Lower lobe of right lung (tissue), 2 donors: Measurements from ENCODE around the gene ANKRD37. TPM values are rescaled to one million over a fixed set of nuclear protein-coding genes. Genes with fewer than 3 reads are reported as not detected.

ENCODE experiments used
- ATAC-seq, 2 donors: fragments of 200-7000 bp; cut with Tn5 transposase; one replicate each; pipeline ENCODE4 v1.9.1; 2020 to 2022; ENCODE audit warnings: mild to moderate bottlenecking in 2 of 2, moderate library complexity in 2 of 2
- DNase-seq: peaks from one replicate; pipeline ENCODE4 v3.0.0-alpha.2; 2020
- H3K27ac ChIP-seq: fragments of 200-600 bp; one replicate; pipeline ENCODE4 v1.8.0; 2022
- H3K27me3 ChIP-seq: fragments of 200-600 bp; one replicate; pipeline ENCODE4 v1.8.0; 2022; ENCODE audit warnings: low read depth
- H3K36me3 ChIP-seq: fragments of 200-600 bp; one replicate; pipeline ENCODE4 v1.8.0; 2022; ENCODE audit warnings: mild to moderate bottlenecking
- H3K4me1 ChIP-seq: fragments of 200-600 bp; one replicate; pipeline ENCODE4 v1.8.0; 2022
- H3K4me3 ChIP-seq: fragments of 200-600 bp; one replicate; pipeline ENCODE4 v1.8.0; 2022; ENCODE audit warnings: mild to moderate bottlenecking
- H3K9me3 ChIP-seq: fragments of 200-600 bp; one replicate; pipeline ENCODE4 v1.8.0; 2022
- intact Hi-C: fragments of 100-400 bp; cut with DNase I; formaldehyde crosslinking; loops from one replicate; pipeline ENCODE4 v1.11.0; 2022
- total RNA-seq: library from RNA; stranded (reverse); fragmentation: NEBNext Ultra II Directional; extraction: Animal tissue kit (Norgen Biotek cat#: 25700); gene quantifications from one replicate; pipeline ENCODE4 v1.2.1, GENCODE V29; 2021
- TF ChIP-seq, protein P1 (sequence below): fragments of 200-600 bp; IDR thresholded peaks from one replicate; pipeline ENCODE4 v1.8.0; 2022; ENCODE audit warnings: antibody characterized with exemption, mild to moderate bottlenecking
- donor health status: DM: no; HTN: yes; CAD: no; lungs with severe emphysema.

ANKRD37 gene
- total RNA-seq, 1 donor from 2014 or later: 15.7 TPM

DNA sequence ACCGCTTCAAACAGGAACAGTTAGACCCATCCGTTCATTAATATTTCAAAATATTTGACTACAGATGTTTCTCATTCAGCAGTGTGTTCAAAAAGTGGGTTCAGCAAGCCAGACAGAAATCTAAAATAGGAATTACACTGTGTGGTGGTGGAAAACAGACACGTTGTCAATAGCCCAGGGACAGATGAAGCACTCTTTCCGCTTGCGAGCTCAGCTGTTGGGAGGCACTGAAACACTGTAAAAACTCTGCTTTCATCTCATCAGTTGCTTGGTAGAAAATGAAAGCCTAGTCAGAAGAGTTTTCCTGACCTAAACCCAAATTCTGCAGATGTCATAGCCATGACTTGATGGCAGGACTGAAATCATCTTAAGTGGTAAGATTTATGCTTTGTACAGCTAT, 39.4 kb upstream of the ANKRD37 start:
- intact Hi-C loops: no loop called here
- ATAC-seq: no peak
- DNase-seq: no peak
- Histone ChIP-seq H3K36me3 (peaks cover 66% of the 10 kb centered on the region), H3K27ac (no peak overlapping the region), H3K27me3 (no peaks in the 10 kb centered on the region), H3K9me3 (no peaks in the 10 kb centered on the region), H3K4me1 (no peaks in the 10 kb centered on the region), H3K4me3 (no peak overlapping the region)
- TF ChIP-seq, protein P1, sequence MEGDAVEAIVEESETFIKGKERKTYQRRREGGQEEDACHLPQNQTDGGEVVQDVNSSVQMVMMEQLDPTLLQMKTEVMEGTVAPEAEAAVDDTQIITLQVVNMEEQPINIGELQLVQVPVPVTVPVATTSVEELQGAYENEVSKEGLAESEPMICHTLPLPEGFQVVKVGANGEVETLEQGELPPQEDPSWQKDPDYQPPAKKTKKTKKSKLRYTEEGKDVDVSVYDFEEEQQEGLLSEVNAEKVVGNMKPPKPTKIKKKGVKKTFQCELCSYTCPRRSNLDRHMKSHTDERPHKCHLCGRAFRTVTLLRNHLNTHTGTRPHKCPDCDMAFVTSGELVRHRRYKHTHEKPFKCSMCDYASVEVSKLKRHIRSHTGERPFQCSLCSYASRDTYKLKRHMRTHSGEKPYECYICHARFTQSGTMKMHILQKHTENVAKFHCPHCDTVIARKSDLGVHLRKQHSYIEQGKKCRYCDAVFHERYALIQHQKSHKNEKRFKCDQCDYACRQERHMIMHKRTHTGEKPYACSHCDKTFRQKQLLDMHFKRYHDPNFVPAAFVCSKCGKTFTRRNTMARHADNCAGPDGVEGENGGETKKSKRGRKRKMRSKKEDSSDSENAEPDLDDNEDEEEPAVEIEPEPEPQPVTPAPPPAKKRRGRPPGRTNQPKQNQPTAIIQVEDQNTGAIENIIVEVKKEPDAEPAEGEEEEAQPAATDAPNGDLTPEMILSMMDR: no peak

DNA sequence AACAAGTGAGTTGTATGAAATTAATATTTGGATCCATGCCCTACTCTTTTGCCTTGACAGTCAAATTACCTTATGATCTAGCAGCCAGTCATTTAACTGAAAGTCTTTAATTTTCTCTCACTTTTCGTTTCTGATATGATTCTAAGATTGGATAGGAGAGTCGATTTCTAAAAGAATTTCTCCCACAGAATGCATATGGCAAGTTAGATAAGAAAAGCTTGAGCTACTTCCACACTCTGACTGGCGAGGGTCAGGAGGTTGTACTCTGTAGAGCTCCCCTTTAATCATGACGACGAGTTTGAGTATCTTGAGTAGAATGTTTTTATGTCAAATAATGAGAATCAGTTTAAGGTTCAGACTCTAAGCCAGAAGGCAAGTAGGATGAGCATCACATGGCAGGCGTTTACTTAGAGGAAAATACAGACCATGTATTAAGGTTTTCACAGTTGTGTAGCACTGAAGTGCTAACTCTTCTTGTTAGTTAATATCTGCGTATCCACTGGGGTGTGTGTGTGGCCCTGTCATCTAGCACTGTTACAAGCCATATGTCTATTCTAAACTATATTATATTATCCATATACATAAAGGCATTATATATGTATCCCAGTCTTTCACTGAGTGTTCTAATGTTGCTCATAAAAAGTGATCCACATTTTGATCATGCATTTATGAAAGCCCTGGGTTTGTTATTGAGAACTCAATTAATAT, 38.8 kb upstream of the ANKRD37 start:
- no peak for DNase-seq
- H3K27ac ChIP-seq: no peak overlapping the region
- TF ChIP-seq, protein P1: no peak
- intact Hi-C loops: no loop called here
- no peaks in the 10 kb centered on the region for H3K9me3 ChIP-seq
- ATAC-seq: no peak
- H3K27me3 ChIP-seq: no peaks in the 10 kb centered on the region
- H3K4me1 ChIP-seq: no peaks in the 10 kb centered on the region
- H3K4me3 ChIP-seq: no peak overlapping the region
- H3K36me3 ChIP-seq: peaks cover 64% of the 10 kb centered on the region

DNA sequence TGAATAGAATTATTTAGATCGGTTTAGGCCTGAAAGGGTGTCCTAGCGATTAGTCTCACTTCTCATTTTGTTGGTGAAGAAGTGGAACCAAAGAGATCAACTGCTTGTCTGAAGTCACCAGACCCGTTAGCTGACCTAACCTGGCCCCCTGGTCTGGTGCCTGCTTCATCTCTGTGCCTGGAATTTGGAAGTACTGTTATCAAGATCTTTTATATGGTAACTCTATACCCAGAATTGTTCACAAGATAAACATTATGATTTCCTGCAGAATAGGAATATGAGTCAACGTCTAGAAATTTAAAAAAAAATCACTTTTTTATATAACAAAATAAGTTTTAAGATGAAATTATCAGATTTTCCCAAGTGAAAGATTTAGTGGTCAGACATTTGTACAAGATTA, 38.1 kb upstream of the ANKRD37 start:
- TF ChIP-seq, protein P1: no peak
- DNase-seq: no peak

DNA sequence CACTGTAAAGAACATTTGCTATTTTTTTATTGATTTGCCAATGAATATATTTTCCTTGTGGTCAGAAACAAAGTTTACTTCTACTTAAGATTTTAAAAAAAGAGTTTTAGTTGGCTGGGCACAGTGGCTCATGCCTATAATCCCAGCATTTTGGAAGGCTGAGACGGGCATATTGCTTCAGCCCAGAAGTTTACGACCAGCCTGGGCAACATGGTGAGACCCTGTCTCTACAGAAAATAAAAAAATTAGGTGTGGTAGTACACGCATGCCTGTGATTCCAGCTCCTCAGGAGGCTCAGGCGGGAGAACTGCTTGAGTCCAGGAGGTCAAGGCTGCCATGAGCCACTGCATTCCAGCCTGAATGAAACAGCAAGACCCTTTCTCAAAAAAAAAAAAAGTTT, 37.7 kb upstream of the ANKRD37 start:
- H3K27me3 ChIP-seq: no peaks in the 10 kb centered on the region
- H3K36me3 ChIP-seq: peaks cover 61% of the 10 kb centered on the region
- no peak overlapping the region for H3K4me3 ChIP-seq
- H3K4me1 ChIP-seq: no peaks in the 10 kb centered on the region
- ATAC-seq (no peak), DNase-seq (no peak)
- TF ChIP-seq, protein P1: no peak
- H3K27ac ChIP-seq: no peak overlapping the region
- intact Hi-C loops: no loop called here
- H3K9me3 ChIP-seq: no peaks in the 10 kb centered on the region

More for the DNA sequence above, 38.1 kb upstream of the ANKRD37 start:
- ATAC-seq: no peak
- intact Hi-C loops: no loop called here
- Histone ChIP-seq H3K27me3 (no peaks in the 10 kb centered on the region), H3K9me3 (no peaks in the 10 kb centered on the region), H3K27ac (no peak overlapping the region), H3K36me3 (peaks cover 63% of the 10 kb centered on the region), H3K4me1 (no peaks in the 10 kb centered on the region), H3K4me3 (no peak overlapping the region)

DNA sequence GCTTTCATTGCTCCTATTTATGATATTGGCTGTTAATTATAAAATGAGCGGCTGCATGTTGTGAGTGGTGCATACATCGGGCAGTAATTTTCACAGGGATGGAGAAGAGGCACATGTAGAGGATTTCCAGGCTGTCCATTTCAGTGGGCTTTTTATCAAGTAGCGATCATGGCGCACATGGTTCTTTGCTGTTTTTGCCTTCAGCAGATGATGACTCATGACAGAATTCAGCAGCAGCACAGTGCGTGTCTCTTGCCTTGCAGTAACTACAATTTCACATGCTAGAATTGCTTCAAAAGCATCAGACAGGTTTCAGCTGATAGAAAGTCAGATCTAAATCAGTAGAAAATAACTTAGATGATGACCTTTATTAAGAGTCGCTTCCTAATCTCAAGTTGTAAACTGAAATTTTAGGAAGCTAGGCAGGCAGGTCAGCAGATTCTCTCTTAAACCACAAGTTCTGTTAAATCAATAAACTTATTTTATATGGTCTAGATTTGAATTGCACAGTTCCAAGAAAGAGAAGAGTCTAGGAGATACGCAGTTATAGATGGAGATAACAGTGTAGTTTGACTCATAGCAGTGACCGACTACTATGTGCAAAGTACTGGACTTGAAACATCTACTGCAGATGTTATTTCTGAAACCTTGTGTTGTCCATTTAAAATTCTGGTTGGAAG, 36.7 kb upstream of the ANKRD37 start:
- peaks cover 56% of the 10 kb centered on the region for H3K36me3 ChIP-seq
- DNase-seq (no peak), ATAC-seq (no peak)
- no peaks in the 10 kb centered on the region for H3K9me3 ChIP-seq
- H3K4me1 ChIP-seq: no peaks in the 10 kb centered on the region
- no peaks in the 10 kb centered on the region for H3K27me3 ChIP-seq
- intact Hi-C loops: no loop called here
- TF ChIP-seq, protein P1: no peak
- no peak overlapping the region for H3K27ac ChIP-seq
- H3K4me3 ChIP-seq: no peak overlapping the region
